HCT116 (cell line): ENCODE measurements around the gene RARG. TPM values are rescaled to one million over a fixed set of nuclear protein-coding genes. Genes with fewer than 3 reads are reported as not detected.

Experiments
- ATAC-seq: fragments of 200-7000 bp; cut with Tn5 transposase; 2 replicates; pipeline ENCODE4 v1.9.1; 2020; ENCODE audit warnings: mild to moderate bottlenecking, moderate library complexity
- BruUV-seq: library from RNA; stranded (reverse); fragments of 400-500 nt; replicated peaks from 2 replicates; lab custom pipeline; 2021; lab: Mats Ljungman, UMichigan
- CTCF ChIA-PET: fragments of 300-600 bp; sonication (Branson Sonifier 250); formaldehyde crosslinking; loops from one replicate; lab custom pipeline; 2021; ENCODE audit warnings: antibody characterized with exemption; lab: Charles Lee
- POLR2A ChIA-PET: fragments of 300-600, 350-600 bp; sonication (Branson Sonifier 250); formaldehyde crosslinking; loops from one replicate; lab custom pipeline; 2021; ENCODE audit warnings: antibody characterized with exemption; lab: Charles Lee
- RAD21 ChIA-PET, 2 experiments: fragments of 300-600 bp; sonication (Branson Sonifier 250); formaldehyde crosslinking; loops; one replicate each; lab custom pipeline; 2023; ENCODE audit warnings: low total read pairs in 2 of 2; ENCODE audit not compliant: uncharacterized antibody in 2 of 2, unreplicated experiment in 2 of 2, low non-redundant PET in 1 of 2; lab: Charles Lee
- DNase-seq: peaks from one replicate; pipeline ENCODE4 v3.0.0-alpha.2; 2010; ENCODE audit warnings: low read depth, low spot score
- H2AFZ ChIP-seq: fragments of 200-600 bp; shearing (Covaris generic), sonication (generic); 2 replicates; pipeline ENCODE4 v1.6.1; 2017; ENCODE audit warnings: low read depth, mixed run types, mixed read lengths, antibody characterized with exemption, low read length; ENCODE audit not compliant: poor library complexity, severe bottlenecking
- H3K27ac ChIP-seq: 2 replicates; pipeline ENCODE4 v1.5.1; 2012; ENCODE audit warnings: low read depth, low read length
- H3K27me3 ChIP-seq: fragments of 200-600 bp; sonication (generic); 2 replicates; pipeline ENCODE4 v1.6.1; 2016; ENCODE audit warnings: mixed run types, low read length, mixed read lengths; ENCODE audit not compliant: insufficient read depth
- H3K36me3 ChIP-seq, 2 experiments: fragments of 200-500 bp in 1 of 2; fragments of 200-600 bp in 1 of 2; sonication (Bioruptor generic) in 1 of 2; sonication (generic) in 1 of 2; 2 replicates each; pipeline versions ENCODE4 v1.5.1 to v1.6.1; 2014 to 2016; ENCODE audit warnings: low read length in 2 of 2, inconsistent platforms in 1 of 2, mixed read lengths in 1 of 2, mixed run types in 1 of 2; ENCODE audit not compliant: insufficient read depth in 2 of 2, control insufficient read depth in 1 of 2
- H3K4me1 ChIP-seq, 2 experiments: fragments of 200-600 bp in 1 of 2; sonication (generic) in 1 of 2; 2 replicates each; pipeline versions ENCODE4 v1.5.1 to v1.6.1; 2012 to 2017; ENCODE audit warnings: low read length in 2 of 2, inconsistent platforms in 1 of 2, mild to moderate bottlenecking in 1 of 2, mixed read lengths in 1 of 2, mixed run types in 1 of 2, moderate library complexity in 1 of 2; ENCODE audit not compliant: insufficient read depth in 2 of 2, control insufficient read depth in 1 of 2
- H3K4me2 ChIP-seq: fragments of 200-600 bp; sonication (generic); 2 replicates; pipeline ENCODE4 v1.6.1; 2017; ENCODE audit warnings: mixed run types, low read length, mixed read lengths
- H3K4me3 ChIP-seq, 2 experiments: fragments of 200-600 bp in 1 of 2; sonication (generic) in 1 of 2; replicated peaks in 1 of 2; 2 replicates each; pipeline ENCODE4 v1.5.1; 2011 to 2016; ENCODE audit warnings: low read length in 2 of 2, control low read depth in 1 of 2, low read depth in 1 of 2, mild to moderate bottlenecking in 1 of 2, mixed read lengths in 1 of 2, mixed run types in 1 of 2
- H3K79me2 ChIP-seq: fragments of 200-600 bp; sonication (generic); 2 replicates; pipeline ENCODE4 v1.6.1; 2017; ENCODE audit warnings: mild to moderate bottlenecking, mixed run types, low read length, moderate library complexity, mixed read lengths; ENCODE audit not compliant: insufficient read depth
- H3K9ac ChIP-seq: fragments of 200-600 bp; sonication (generic); 2 replicates; pipeline ENCODE4 v1.6.1; 2016; ENCODE audit warnings: low read length, mixed read lengths
- H3K9me2 ChIP-seq: fragments of 200-600 bp; sonication (generic), shearing (Covaris generic); 2 replicates; pipeline ENCODE4 v1.6.1; 2017; ENCODE audit warnings: mixed run types, mild to moderate bottlenecking, moderate library complexity; ENCODE audit not compliant: insufficient read depth
- H3K9me3 ChIP-seq, 2 experiments: fragments of 200-500 bp in 1 of 2; fragments of 200-600 bp in 1 of 2; sonication (Bioruptor generic) in 1 of 2; sonication (generic) in 1 of 2; 2 replicates each; pipeline ENCODE4 v1.6.1; 2014 to 2017; ENCODE audit warnings: low read length in 2 of 2, mixed read lengths in 2 of 2, inconsistent platforms in 1 of 2, low read depth in 1 of 2, mild to moderate bottlenecking in 1 of 2, mixed run types in 1 of 2, moderate library complexity in 1 of 2; ENCODE audit not compliant: control insufficient read depth in 1 of 2, insufficient read depth in 1 of 2
- H4K20me1 ChIP-seq: fragments of 200-600 bp; sonication (generic), shearing (Covaris generic); 2 replicates; pipeline ENCODE4 v1.6.1; 2017; ENCODE audit warnings: mixed run types, mild to moderate bottlenecking, moderate library complexity; ENCODE audit not compliant: insufficient read depth
- CBX3 ChIP-seq: IDR thresholded peaks from 2 replicates; pipeline ENCODE4 v1.6.1; 2012; ENCODE audit warnings: low read depth
- FOSL1 ChIP-seq: IDR thresholded peaks from 2 replicates; pipeline ENCODE4 v1.6.1; 2012; ENCODE audit warnings: low read depth
- JUND ChIP-seq: IDR thresholded peaks from 2 replicates; pipeline ENCODE4 v1.6.1; 2012
- MAX ChIP-seq: IDR thresholded peaks from 2 replicates; pipeline ENCODE4 v1.6.1; 2012
- POLR2A ChIP-seq: IDR thresholded peaks from 2 replicates; pipeline ENCODE4 v1.7.0; 2011; ENCODE audit warnings: borderline replicate concordance; ENCODE audit not compliant: insufficient read depth, insufficient read length; ENCODE audit errors: extremely low read depth
- RAD21 ChIP-seq: IDR thresholded peaks from 2 replicates; pipeline ENCODE4 v1.6.1; 2012; ENCODE audit warnings: low read depth, mild to moderate bottlenecking
- REST ChIP-seq: IDR thresholded peaks from 2 replicates; pipeline ENCODE4 v1.6.1; 2012; ENCODE audit warnings: low read depth
- SP1 ChIP-seq: IDR thresholded peaks from 2 replicates; pipeline ENCODE4 v1.6.1; 2012; ENCODE audit warnings: low read depth
- TCF7L2 ChIP-seq: IDR thresholded peaks from 2 replicates; pipeline ENCODE4 v1.7.0; 2011; ENCODE audit warnings: borderline replicate concordance, inconsistent platforms; ENCODE audit not compliant: insufficient read depth, insufficient read length; ENCODE audit errors: extremely low read depth
- YY1 ChIP-seq: IDR thresholded peaks from 2 replicates; pipeline ENCODE4 v1.6.1; 2011; ENCODE audit warnings: low read length, low read depth, moderate library complexity, mild to moderate bottlenecking; ENCODE audit not compliant: insufficient replicate concordance; ENCODE audit errors: extremely low read depth
- ZBTB33 ChIP-seq: IDR thresholded peaks from 2 replicates; pipeline ENCODE4 v1.6.1; 2011; ENCODE audit warnings: mild to moderate bottlenecking, low read length, moderate library complexity; ENCODE audit not compliant: insufficient replicate concordance; ENCODE audit errors: extremely low read depth
- intact Hi-C: fragments of 100-400 bp; cut with micrococcal nuclease; formaldehyde crosslinking; loops from 2 replicates; pipeline ENCODE4 v1.10.0; 2022
- total RNA-seq: library from RNA; stranded (reverse); gene quantifications from one replicate; pipeline ENCODE4 v1.2.1, GENCODE V29; 2021; ENCODE audit not compliant: unreplicated experiment

Gene RARG
- total RNA-seq, 1 experiment from 2014 or later = 68.9 TPM

GRCh38 chr12:53187145-53187899 is 44.7 kb downstream of the RARG start:
- Histone ChIP-seq H4K20me1 (no peaks in the 10 kb centered on the region), H3K36me3 (peaks cover 44 to 46% of the 10 kb centered on the region in 2 experiments; a peak in 3 of 4 replicates), H3K27me3 (no peaks in the 10 kb centered on the region), H3K79me2 (peaks cover 20% of the 10 kb centered on the region), H2AFZ (no peak overlapping the region), H3K4me3 (no peak overlapping the region), H3K27ac (no peak overlapping the region), H3K9ac (no peak overlapping the region), H3K9me2 (no peaks in the 10 kb centered on the region), H3K4me2 (no peak overlapping the region), H3K9me3 (no peaks in the 10 kb centered on the region), H3K4me1 (peaks cover 4 to 6% of the 10 kb centered on the region in 2 experiments; a peak in 2 of 4 replicates)
- BruUV-seq = no TSS peak
- CTCF ChIA-PET = interaction anchor here (1.1 to 2.5 kb wide), 5 partner anchors 10 to 121 kb away, joined by 3 to 12 read pairs (median 3); no protein-coding TSS in a partner anchor
- ATAC-seq = no peak
- POLR2A ChIA-PET = interaction anchor here (1.4 kb wide), 1 partner anchor 10 kb away, joined by 4 read pairs; no protein-coding TSS in a partner anchor
- DNase-seq = no peak
- intact Hi-C loops = no loop called here
- RAD21 ChIA-PET = no interaction called here
- TF ChIP-seq CBX3 (no peak), JUND (no peak), ZBTB33 (no peak), FOSL1 (no peak)

GRCh38 chr12:53186745-53187144 is 45.3 kb downstream of the RARG start:
- no peak overlapping the region for H2AFZ ChIP-seq
- peaks cover 7 to 11% of the 10 kb centered on the region in 2 experiments for H3K4me1 ChIP-seq
- DNase-seq (no peak), ATAC-seq (no peak)
- peaks cover 26% of the 10 kb centered on the region for H3K79me2 ChIP-seq
- H3K9ac ChIP-seq = no peak overlapping the region
- no peaks in the 10 kb centered on the region for H4K20me1 ChIP-seq
- H3K36me3 ChIP-seq = peaks cover 47 to 51% of the 10 kb centered on the region in 2 experiments; a peak in 3 of 4 replicates
- no peaks in the 10 kb centered on the region for H3K9me2 ChIP-seq
- POLR2A ChIA-PET = no interaction called here
- no peak overlapping the region for H3K4me3 ChIP-seq
- BruUV-seq = no TSS peak
- H3K27ac ChIP-seq = no peak overlapping the region
- H3K27me3 ChIP-seq = no peaks in the 10 kb centered on the region
- H3K4me2 ChIP-seq = no peak overlapping the region
- RAD21 ChIA-PET = no interaction called here
- CTCF ChIA-PET = interaction anchor here (0.6 to 2.5 kb wide), 5 partner anchors 11 to 135 kb away, joined by 3 to 12 read pairs (median 3); partner anchors contain the start of gene AAAS
- no peaks in the 10 kb centered on the region for H3K9me3 ChIP-seq
- intact Hi-C loops = no loop called here
- TF ChIP-seq TCF7L2 (no peak), FOSL1 (no peak), JUND (no peak), SP1 (no peak), MAX (no peak), CBX3 (no peak), RAD21 (no peak), YY1 (no peak), POLR2A (no peak), REST (no peak)
